ENCODE results near the gene KIAA1328. TPM values are rescaled to one million over a fixed set of nuclear protein-coding genes. Genes with fewer than 3 reads are reported as not detected.

The KIAA1328 gene
- polyA plus RNA-seq, 1 donor (not counting 4 experiments of a cell fraction or from before 2014, with no cell fraction given): 5.5 TPM

- H3K9me1 ChIP-seq (ENCODE audit: control insufficient read depth, extremely low read depth, insufficient read depth, low read length): no peaks in the 10 kb centered on the region
- H3K79me2 ChIP-seq (ENCODE audit: control insufficient read depth, insufficient read depth, low read length): no peaks in the 10 kb centered on the region
- TF ChIP-seq EZH2 (IDR thresholded peaks at IDR 0.05; ENCODE audit: low read length) (no peak), CTCF (optimal IDR thresholded peaks at IDR 0.05 in 1 of 3, IDR thresholded peaks at IDR 0.05 in 1 of 3, conservative IDR thresholded peaks at IDR 0.05 in 1 of 3; ENCODE audit: extremely low read depth in 1 of 3, insufficient read depth in 2 of 3, low read length in 3 of 3) (no peak)
- no peak overlapping the region for H3K9ac ChIP-seq (ENCODE audit: control insufficient read depth, extremely low read depth, insufficient read depth, low read length)
- no peak for DNase-seq (ENCODE audit: low read depth, low spot score)
- dilution Hi-C loops (cut with MboI; ENCODE audit: extremely low pct_ligation_motif_present, low sequenced_read_pairs): no loop called here
- no peaks in the 10 kb centered on the region for H4K20me1 ChIP-seq (ENCODE audit: control insufficient read depth, extremely low read depth, insufficient read depth, low read length)
- no peak for FAIRE-seq
- H2AFZ ChIP-seq (ENCODE audit: control insufficient read depth, low read length): no peak overlapping the region
- H3K9me3 ChIP-seq (ENCODE audit: control insufficient read depth, low read depth, low read length): no peaks in the 10 kb centered on the region
- H3K4me1 ChIP-seq (ENCODE audit: control insufficient read depth, extremely low read depth, insufficient read depth, low read length): no peaks in the 10 kb centered on the region
- no peak overlapping the region for H3K27ac ChIP-seq (ENCODE audit: control insufficient read depth, insufficient read depth, low read length)
- no peak overlapping the region for H3K4me3 ChIP-seq (ENCODE audit: control insufficient read depth in 2 of 3, extremely low read depth in 1 of 3, insufficient read depth in 2 of 3, low read depth in 1 of 3, low read length in 3 of 3)
- H3K4me2 ChIP-seq (ENCODE audit: control insufficient read depth, extremely low read depth, insufficient read depth, low read depth, low read length): no peak overlapping the region
- no peaks in the 10 kb centered on the region for H3K27me3 ChIP-seq (ENCODE audit: control insufficient read depth, extremely low read depth, insufficient read depth, low read length)
- no peaks in the 10 kb centered on the region for H3K36me3 ChIP-seq (ENCODE audit: control insufficient read depth in 2 of 2, extremely low read depth in 1 of 2, insufficient read depth in 2 of 2, low read length in 2 of 2)
Measured at GRCh38 chr18:37231251-37231650, 402.3 kb downstream of the KIAA1328 start.

GRCh38 chr18:37235583-37235982, 406.7 kb downstream of the KIAA1328 start:
- no peaks in the 10 kb centered on the region for H3K4me1 ChIP-seq (ENCODE audit: control insufficient read depth, extremely low read depth, insufficient read depth, low read length)
- H3K36me3 ChIP-seq (ENCODE audit: control insufficient read depth in 2 of 2, extremely low read depth in 1 of 2, insufficient read depth in 2 of 2, low read length in 2 of 2): no peaks in the 10 kb centered on the region
- dilution Hi-C loops (cut with MboI; ENCODE audit: extremely low pct_ligation_motif_present, low sequenced_read_pairs): no loop called here
- H4K20me1 ChIP-seq (ENCODE audit: control insufficient read depth, extremely low read depth, insufficient read depth, low read length): no peaks in the 10 kb centered on the region
- TF ChIP-seq EZH2 (IDR thresholded peaks at IDR 0.05; ENCODE audit: low read length) (no peak), CTCF (optimal IDR thresholded peaks at IDR 0.05 in 1 of 3, IDR thresholded peaks at IDR 0.05 in 1 of 3, conservative IDR thresholded peaks at IDR 0.05 in 1 of 3; ENCODE audit: extremely low read depth in 1 of 3, insufficient read depth in 2 of 3, low read length in 3 of 3) (no peak)
- H2AFZ ChIP-seq (ENCODE audit: control insufficient read depth, low read length): no peak overlapping the region
- no peak overlapping the region for H3K9ac ChIP-seq (ENCODE audit: control insufficient read depth, extremely low read depth, insufficient read depth, low read length)
- no peak overlapping the region for H3K27ac ChIP-seq (ENCODE audit: control insufficient read depth, insufficient read depth, low read length)
- no peak overlapping the region for H3K4me2 ChIP-seq (ENCODE audit: control insufficient read depth, extremely low read depth, insufficient read depth, low read depth, low read length)
- DNase-seq (ENCODE audit: low read depth, low spot score): no peak
- H3K9me1 ChIP-seq (ENCODE audit: control insufficient read depth, extremely low read depth, insufficient read depth, low read length): no peaks in the 10 kb centered on the region
- no peaks in the 10 kb centered on the region for H3K79me2 ChIP-seq (ENCODE audit: control insufficient read depth, insufficient read depth, low read length)
- no peak overlapping the region for H3K4me3 ChIP-seq (ENCODE audit: control insufficient read depth in 2 of 3, extremely low read depth in 1 of 3, insufficient read depth in 2 of 3, low read depth in 1 of 3, low read length in 3 of 3)
- H3K9me3 ChIP-seq (ENCODE audit: control insufficient read depth, low read depth, low read length): no peaks in the 10 kb centered on the region
- peaks cover 3% of the 10 kb centered on the region for H3K27me3 ChIP-seq (ENCODE audit: control insufficient read depth, extremely low read depth, insufficient read depth, low read length)
- no peak for FAIRE-seq
